GM21717 (cell line): Measurements from ENCODE around the gene OR10H1.
"Not testable (repeated sequence)": the region's sequence is repeated elsewhere in the genome, so short reads cannot be mapped to it uniquely, and the experiment has no call there.

Source experiments
- ATAC-seq: cut with Tn5 transposase; IDR thresholded peaks from one replicate; pipeline ENCODE4 v1.9.1; 2021; ENCODE audit warnings: mild to moderate bottlenecking, moderate library complexity; ENCODE audit not compliant: unreplicated experiment

OR10H1 gene

DNA sequence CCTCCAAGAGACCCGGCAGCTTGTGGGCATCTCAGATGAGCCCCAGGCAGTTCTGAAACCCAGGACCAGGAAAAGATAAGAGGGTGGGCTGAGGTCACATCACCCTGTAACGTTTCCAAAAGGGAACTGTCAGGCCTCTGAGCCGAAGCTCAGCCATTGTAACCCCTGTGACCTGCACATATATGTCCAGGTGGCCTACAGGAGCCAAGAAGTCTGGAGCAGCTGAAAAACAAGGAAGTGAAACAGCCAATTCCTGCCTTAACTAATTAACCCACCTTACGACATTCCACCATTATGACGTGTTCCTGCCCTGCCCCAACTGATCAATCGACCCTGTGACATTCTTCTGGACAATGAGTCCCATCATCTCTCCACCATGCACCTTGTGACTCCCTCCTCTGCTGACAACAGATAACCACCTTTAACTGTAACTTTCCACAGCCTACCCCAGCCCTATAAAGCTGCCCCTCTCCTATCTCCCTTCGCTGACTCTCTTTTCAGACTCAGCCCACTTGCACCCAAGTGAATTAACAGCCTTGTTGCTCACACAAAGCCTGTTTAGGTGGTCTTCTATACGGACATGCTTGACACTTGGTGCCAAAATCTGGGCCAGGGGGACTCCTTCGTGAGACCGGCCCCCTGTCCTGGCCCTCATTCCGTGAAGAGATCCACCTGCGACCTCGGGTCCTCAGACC is 13.3 kb upstream of the OR10H1 start:
- ATAC-seq: not testable (repeated sequence)

DNA sequence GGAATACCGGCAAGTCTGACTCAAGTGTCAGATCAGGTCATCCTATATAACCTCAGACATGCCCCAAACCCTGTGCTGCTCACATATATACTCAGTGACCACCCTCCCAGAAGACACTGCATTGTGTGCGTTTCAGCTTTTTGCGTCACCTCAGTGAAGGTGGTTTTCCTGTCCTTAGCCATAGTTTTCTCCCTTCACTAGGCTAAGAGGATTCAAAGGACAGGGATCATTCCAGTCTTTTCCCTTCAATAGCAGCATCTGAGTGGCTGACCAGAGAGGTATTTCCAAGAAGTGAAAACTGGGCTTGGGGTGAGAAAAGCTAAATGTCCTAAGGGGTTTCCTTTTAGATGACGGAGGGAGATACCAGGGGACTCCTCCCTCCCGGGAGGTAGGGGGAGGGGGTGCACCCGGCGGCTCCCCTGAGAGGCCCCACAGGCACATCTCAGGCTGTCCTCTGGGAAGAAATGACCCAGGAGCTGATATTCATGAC is 12.7 kb upstream of the OR10H1 start:
- no peak for ATAC-seq

DNA sequence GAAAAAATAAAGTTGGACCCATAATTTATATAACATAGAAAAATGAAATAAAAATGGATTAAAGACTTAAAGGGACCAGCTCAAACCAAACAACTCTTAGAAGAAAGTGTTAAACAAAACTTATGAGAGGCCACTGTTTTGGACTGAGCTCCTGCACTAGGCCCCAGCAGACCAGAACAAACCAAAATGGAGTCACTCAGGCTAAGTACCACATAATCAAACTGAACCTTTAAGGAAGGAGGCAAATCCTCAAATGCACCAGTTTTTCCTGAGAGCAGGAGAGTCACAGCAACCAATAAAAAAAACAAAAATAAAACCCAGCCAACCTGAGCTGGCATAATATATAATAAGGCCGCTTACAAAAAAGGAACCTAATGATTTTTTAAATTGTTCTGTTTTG is 10.3 kb upstream of the OR10H1 start:
- ATAC-seq: no peak

DNA sequence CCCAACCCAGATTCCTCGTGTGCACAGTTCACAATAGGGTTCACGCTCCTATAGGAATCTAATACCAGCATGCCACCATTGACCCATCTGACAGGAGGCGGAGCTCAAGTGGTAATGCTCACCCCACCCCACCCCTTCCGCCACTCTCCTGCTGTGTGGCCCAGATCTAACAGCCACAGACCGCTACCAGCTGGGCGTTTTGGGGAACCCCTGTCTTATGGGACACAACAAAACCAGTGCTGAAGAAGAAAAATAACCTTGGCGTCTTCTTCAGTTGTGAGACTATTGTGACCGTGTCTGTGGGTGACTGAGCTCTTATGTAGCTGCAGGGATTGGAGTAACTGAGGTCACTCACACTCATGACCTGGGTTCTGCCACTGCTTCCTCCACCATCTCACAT is 5.2 kb upstream of the OR10H1 start:
- no peak for ATAC-seq

DNA sequence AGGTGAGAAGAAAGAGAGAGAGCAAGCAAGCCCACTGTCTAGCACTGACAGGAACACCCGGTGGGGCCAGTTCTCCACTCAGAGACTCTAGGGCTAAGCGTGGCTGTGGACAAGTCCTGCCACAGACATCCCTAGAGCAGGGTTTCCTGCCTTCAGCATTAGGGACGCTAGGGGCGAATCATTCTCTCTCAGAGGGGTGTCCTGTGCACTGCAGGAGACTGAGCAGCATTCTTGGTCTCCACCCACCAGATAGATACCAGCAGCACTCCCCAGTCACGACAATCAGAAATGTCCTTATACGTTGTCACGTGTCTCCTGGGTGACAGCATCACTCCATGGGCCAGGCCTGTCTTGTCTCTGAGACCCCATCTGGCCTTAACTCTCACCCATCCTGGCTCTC is 1.5 kb downstream of the OR10H1 start:
- ATAC-seq: no peak

DNA sequence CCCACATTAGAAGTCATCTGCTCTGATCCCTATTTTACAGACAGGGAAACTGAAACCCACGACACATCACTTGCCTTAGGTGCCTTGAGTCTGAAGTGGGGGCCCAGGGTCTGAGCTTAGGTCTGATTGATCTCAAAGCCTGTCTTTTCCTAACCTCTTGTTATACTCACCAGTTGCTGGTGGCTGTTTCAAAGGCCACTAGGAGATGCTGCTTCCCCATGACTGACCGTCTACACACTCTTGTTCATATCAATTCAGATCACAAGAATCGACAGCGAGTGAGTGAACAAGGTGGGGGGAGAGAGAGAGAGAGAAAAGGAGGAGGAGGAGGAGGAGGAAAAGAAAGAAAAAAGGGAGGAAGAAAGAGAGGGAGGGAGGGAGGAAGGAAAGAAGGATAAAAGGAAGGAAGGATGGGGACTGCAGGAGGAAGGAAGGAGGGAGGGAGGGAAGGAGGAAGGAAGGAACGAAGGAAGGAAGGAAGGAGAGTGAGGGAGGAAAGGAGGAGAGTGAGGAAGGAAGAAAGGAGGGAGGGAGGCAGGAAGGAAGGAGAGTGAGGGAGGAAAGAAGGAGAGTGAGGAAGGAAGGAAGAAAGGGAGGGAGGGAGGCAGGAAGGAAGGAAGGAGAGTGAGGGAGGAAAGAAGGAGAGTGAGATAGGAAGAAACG is 3.3 kb downstream of the OR10H1 start:
- no peak for ATAC-seq

DNA sequence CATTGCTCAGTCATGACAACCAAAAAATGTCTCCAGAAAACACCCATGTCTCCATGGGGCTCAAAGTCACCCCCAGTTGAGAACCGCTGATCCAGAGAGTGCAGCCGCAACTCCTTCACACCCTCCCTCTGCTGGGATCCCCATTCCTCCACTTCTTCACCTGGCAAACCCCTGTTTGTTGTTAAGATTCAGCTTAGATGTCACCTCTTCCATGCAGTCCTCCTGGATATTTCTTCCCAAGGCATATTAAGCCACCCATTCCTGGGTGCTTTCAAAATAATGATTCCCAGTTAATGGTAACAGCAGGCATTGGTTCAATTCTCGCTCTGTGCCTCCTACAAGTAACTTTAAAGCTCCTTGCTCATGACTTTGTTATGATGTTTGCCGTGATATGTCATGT is 4.0 kb downstream of the OR10H1 start:
- ATAC-seq: no peak

DNA sequence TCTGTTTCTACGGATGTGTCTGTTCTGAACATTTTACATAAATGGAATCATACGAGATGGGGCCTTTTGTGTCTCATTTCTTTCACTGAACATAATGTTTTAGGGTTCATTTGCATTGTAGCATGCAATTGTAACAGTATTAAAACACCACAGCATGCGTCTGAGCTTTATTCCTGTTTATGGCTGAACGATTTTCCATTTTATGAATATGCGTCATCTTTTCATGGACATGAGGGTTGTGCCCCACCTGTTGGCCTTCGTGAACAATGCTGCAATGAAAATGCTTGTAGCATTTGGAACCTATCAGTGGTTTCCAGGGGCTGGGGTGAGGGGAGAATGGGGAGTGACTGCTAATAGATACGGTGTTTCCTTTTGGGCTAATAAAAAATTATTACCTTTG is 5.1 kb downstream of the OR10H1 start:
- no peak for ATAC-seq

DNA sequence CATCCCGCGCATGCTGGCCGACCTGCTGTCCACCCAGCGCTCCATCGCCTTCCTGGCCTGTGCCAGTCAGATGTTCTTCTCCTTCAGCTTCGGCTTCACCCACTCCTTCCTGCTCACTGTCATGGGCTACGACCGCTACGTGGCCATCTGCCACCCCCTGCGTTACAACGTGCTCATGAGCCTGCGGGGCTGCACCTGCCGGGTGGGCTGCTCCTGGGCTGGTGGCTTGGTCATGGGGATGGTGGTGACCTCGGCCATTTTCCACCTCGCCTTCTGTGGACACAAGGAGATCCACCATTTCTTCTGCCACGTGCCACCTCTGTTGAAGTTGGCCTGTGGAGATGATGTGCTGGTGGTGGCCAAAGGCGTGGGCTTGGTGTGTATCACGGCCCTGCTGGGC is 21.2 kb downstream of the OR10H1 start:
- ATAC-seq: not testable (repeated sequence)

DNA sequence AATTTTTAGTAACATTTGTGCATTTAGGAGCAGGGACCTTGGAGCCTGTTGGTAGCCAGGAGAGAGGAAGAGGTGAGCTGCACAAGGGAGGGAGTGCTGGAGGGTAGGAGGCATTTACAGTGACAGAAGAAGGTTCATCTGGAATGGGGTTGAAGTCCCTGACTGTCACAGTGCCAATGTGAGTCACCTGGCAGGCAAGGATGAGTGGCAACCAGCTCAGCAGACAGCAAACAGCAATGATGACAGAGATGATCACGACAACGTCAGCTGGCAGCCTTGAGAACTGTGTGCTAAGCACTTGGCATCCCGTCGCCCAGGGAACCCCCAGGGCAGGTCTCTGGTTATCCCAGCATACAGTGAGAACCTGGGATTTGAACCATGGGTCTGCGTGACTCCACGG is 25.4 kb downstream of the OR10H1 start:
- ATAC-seq: no peak

DNA sequence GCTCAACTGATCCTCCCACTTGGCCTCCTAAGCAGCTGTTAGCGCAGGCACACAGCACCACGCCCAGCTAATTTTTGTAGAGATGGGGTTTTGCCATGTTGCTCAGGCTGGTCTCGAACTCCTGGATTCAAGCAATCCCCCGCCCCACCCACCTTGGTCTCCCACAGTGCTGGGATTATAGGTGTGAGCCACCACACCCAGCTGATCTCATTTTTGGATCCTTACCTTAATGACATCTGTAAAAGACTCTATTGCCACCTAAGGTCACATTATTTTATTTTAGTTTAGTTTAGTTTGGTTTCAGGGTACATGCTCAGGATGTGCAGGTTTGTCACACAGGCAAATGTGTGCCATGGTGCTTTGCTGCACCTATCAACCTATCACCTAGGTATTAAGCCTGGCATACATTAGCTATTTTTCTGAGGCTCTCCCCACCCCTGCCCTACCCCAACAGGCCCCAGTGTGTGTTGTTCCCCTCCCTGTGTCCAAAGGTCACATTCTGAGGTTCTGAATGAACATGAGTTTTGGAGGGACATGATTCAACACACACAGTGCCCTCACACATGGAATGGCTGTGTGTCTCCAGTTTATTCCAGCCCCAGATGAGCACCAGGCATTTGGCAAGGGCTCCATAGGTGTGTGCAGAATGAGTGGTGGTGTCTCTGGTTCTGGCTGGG is 26.7 kb downstream of the OR10H1 start:
- no peak for ATAC-seq

DNA sequence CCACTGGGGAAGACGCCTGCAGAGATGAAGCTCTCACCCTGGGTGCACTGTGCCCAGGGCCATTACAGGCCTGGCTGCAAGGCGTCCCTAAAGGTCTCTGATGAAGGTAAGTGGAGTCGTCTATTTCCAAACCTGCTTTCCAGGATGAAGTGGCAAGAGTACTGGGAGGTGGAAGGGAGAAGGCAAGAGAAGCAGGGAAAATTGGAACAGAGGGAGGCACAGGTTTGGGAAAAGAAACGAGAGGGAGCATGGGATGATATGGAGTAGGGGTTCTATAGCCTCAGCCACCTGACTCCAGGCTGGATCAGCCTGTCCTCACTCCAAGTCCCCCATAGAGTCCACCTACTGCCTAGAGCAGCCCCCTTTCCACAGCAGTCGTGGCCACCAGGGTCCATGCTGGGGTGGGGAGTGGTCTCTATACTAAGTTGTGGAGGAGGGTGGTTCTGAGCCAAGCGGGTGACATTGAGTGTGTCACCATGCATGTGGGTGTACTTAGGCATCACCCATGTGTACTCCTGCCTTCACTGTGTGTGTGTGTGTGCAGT is 27.8 kb downstream of the OR10H1 start, which contains the start of gene OR10H5:
Gene OR10H5 (plus strand): TSS at position 51 of the 545 bp plus-strand sequence. CDS start 6,388 bp downstream, outside the sequence.
- no peak for ATAC-seq

DNA sequence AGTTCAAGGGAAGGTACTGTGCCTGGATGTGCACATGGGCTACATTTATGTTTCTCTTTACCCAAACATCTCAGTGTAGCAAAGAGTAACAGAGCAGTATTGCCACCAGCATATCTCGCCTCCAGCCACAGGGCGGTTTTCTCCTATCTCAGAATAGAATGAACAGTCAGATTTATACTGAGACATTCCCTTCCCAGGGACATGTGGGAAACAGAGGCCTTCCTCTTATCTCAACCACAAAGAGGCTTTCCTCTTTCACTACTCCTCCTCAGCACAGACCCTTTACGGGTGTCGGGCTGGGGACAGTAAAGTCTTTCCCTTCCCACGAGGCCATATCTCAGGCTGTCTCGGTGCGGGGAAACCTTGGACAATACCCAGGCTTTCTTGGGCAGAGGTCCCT is 32.6 kb downstream of the OR10H1 start:
- ATAC-seq: not testable (repeated sequence)

DNA sequence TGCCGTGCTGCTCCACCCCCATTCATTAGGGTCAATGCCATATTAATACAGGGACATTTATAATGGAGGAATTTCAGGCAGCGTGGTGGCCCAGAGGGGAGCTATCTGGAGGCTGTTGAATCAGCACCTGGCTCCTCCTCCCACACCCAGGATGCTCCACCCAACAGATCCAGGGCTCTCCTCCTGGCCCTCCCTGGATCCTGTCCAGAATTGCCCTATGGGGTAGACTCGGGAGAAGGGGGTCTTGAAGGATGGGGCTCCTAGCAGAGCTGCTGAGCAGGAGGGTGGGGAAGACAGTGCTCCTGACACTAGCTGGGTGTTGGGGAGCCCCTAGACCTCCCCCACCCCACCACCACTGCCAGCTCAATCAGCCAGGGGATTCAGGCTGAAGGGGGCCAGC is 33.3 kb downstream of the OR10H1 start:
- ATAC-seq: no peak

DNA sequence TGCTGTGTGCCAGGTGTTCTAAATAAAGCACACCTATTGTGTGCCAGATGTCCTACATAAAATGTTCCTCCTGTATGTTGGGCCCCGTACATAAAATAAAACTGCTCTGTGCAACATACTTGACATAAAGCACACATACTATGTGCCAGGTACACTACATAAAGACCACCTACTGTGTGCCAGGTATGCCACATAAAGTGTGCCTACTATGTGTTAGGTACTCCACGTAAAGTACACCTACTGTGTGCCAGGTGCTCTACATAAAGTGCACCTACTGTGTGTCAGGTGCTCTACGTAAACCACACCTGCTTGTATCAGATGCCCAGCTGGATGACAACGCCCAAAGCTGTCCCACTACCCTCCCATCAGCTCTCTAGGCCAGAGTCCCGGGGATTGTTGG is 33.8 kb downstream of the OR10H1 start:
- no peak for ATAC-seq

DNA sequence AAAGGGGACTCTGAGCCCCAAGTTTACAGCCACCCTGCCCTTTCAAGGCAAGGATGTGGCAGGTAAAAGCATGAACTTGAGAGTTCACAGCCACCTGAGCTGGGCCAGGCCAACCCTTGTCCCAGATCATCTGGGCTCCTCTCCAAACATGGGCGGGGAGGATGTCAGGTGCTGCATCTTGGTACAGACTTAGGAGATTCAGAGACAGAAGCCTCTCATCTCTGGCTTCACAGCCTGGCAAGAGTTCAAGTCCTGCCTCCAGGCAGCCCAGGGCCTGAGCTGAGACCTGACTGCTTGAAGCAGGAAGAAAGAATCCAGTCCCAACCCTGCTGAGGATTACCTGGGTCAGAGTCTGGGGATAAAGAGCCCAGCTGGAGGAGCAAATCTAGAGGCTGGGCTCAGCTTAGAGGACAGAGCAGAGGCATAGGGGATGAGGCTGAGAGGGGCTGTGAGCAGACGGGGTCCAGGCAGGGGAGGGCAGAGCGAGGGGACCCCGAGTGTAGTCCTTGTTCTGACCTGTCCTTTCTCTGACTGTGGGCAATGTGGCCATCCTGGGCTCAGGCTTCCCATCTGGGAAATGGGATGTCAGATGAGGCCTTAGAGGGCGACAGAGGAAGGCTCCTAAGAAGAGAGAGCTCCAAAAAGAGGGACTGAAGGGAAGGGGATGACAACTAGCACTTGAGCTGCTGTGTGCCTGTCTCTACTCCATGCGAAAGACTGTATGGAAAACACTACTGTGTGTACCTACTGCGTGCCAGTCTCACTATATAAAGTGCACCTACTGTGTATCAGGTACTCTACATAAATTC is 34.6 kb downstream of the OR10H1 start:
- no peak for ATAC-seq

DNA sequence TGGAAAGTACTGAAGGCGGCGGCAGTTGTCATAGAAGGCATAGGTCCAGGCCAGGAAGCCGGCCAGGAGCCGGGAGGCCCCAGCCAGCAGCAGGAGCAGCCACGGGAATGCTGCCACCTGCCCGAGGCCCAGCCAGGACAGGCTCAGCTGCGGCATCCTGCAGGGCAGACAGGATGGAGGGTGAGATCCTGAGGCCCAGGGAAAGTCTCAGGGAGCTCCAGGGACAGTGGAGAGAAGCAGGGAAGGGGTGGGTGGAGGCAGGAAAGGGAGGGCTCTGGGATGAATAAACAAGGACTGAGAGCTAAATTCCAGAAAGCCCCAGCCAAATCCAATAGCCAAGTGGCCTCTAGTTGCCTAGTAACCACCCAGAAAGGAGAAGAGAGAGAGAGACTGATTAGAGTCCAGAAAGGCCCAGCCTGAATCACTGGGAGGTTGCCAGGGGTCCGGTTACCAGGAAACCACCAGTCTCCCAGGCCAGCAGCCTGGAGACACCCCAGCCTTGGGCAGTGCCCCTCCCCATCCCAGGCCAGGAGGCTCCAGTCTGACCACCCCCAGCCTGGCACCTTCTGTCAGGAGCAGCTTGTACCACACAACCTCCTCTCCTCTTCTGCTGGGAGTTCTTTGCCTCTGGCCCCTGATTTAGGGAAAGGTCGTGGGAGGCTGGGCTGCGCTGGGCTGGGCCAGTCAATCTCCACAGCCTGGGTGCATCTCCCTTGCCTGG is 35.5 kb downstream of the OR10H1 start:
- ATAC-seq: no peak

DNA sequence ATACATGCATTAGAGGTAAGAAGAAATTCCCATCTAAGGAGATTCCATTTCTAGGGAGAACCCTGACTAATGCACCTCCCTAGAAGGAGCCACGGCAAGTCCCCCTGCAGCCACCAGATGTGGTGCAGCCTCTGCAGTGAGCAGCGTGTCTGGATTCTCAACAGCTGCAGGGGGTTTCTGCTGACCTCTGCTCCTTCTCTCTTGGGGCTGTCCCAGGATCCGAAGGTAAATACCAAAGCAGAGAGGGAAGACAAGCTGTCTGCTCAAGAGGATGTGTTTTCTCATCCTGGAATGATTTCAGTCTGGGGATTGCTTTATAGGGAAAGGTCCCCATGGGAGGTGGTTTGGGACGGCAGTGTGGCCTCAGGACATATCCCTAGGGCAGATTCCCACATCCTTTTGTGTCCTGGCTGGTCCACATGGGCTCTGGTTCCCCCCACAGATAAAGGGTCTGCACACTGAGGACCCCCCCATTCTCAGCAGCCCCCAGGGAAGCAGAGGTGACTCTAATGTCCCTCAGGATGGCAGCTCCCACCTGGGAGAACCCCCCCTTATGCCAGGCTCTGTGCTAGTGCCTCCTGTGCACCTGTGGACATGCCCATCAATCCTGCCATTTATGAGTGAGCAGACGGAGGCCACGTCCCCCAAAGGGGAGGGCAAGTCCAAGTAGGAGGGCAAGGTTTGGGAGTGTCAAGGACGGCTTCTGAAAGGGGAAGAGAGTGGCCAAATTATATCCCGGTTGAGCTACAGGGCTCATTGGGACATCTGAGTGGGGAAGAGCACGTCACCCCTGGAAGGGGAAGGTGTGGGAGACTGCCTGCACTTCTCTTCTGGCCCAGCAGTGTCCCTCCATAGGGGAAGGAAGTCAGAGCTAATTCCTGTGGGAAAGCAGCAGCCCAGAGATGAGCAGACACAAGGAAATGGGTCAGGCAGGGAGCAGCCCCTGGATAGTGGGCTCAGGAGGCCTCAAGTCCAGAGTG is 38.2 kb downstream of the OR10H1 start:
- no peak for ATAC-seq

DNA sequence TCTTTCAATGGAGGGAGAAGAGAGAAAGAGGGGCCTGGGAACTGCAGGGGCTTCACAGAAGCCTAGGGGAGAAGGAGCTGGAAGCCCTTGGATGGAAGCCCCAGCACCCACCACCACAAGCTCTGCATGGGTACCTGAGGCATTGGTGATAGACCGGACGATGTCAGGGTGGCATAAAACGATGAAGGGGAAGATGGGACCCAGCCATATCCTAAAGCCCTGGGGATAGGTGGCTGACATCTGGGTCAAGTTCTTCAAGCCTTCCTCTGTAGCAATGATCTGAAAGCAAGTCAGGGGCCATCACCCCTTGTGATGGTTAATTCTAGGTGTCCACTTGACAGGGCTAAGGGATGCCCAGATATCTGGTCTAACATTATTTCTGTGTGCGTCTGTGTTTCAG is 39.2 kb downstream of the OR10H1 start:
- ATAC-seq: no peak
